Body of pancreas (tissue), 4 donors: ENCODE results near the gene LGALS16.

Experiments used
- POLR2A ChIP-seq, 3 donors: fragments of 450-650 bp; IDR thresholded peaks; one replicate each; pipeline ENCODE4 v1.6.1; 2016; ENCODE audit warnings: antibody characterized with exemption in 3 of 3, mild to moderate bottlenecking in 2 of 3
- TF ChIP-seq, protein P1 (sequence below), 7 experiments: fragments of 450-650 bp in 4 of 7; fragments of 200-600 bp in 3 of 7; sonication (generic) in 3 of 7; IDR thresholded peaks; one replicate each; pipeline ENCODE4 v1.5.1; 2016 to 2019; ENCODE audit warnings: antibody characterized with exemption in 7 of 7

- no peak for TF ChIP-seq POLR2A (IDR thresholded peaks at IDR 0.05)
- TF ChIP-seq, protein P1, sequence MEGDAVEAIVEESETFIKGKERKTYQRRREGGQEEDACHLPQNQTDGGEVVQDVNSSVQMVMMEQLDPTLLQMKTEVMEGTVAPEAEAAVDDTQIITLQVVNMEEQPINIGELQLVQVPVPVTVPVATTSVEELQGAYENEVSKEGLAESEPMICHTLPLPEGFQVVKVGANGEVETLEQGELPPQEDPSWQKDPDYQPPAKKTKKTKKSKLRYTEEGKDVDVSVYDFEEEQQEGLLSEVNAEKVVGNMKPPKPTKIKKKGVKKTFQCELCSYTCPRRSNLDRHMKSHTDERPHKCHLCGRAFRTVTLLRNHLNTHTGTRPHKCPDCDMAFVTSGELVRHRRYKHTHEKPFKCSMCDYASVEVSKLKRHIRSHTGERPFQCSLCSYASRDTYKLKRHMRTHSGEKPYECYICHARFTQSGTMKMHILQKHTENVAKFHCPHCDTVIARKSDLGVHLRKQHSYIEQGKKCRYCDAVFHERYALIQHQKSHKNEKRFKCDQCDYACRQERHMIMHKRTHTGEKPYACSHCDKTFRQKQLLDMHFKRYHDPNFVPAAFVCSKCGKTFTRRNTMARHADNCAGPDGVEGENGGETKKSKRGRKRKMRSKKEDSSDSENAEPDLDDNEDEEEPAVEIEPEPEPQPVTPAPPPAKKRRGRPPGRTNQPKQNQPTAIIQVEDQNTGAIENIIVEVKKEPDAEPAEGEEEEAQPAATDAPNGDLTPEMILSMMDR (IDR thresholded peaks at IDR 0.05): no peak
These were observed 53.5 kb downstream of the LGALS16 start for GRCh38 chr19:39709026-39709872.
